ENCODE data around the gene CLTCL1.
"Not testable (repeated sequence)": the region's sequence is repeated elsewhere in the genome, so short reads cannot be mapped to it uniquely, and the experiment has no call there.

The CLTCL1 gene

DNA sequence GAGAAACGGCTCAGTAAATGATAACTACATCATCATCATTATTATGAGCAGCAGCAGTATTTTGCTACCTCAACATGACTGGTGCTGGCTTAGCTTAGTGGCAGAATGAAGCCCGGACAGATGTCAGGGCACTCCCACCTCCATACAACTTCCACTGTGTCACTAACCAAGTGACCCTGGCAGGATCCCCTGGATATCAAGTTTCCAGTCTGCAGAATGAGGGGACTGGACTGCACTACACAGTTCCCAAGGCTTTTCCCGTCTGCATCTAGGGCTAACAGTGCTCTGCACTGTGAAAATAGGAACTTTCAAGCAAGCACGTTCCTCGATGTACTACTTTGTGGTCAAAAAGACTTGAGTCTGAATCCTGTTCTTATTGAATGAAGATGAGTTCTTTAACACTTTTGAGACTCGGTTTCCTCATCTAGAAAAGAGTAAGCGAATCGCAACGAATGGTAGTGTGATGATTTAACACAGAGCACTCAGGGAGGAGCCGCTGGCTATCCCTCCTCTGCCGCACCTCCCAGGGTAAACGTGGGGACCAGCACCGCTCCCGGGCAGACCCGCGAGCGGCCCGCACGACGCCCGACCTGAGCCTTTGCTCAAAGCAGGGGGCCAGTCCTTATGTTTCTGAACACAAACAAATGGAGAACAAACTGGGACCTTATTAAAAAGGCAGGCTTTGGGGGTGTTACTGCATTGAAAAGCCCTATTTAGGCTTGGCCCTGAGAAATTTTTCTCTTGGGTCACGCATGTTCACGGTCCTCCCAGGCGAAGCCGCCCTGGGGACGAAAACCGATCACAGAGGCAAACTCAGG lies 910 bp downstream of the CLTCL1 start:
- DNase-seq, result peak; percentile 1

DNA sequence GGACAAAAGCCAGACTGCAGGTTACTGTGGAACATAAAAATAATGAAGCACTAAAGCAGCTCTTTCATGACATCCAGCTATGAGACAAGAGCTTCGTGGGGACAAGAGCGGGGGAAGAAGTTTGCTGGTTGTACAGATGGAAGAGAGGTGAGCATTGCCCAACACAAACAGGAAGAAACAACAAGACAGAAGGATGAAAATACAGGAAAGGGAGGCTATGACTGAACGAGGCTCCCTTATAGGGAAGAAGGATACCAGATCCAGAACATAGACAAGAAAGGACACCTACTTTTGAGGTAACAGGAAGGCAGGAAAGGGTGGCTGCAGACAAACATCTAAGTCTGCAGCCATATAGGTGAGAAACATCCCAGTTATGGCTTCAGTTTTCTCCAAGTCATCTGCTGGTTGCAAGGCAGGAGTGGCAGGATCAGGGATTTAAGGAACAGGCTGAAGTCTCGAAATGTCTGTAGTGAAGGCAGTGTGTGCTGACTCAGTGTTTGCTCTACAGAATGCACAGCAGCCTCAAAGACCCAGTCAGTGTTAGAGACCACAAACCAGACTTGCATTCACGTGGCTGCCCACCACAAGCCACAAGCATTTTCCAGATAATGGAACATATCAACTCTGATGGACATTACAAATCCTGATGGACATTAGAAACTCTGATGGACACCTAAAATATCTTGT lies 1.9 kb downstream of the CLTCL1 start:
- DNase-seq, result no peak

DNA sequence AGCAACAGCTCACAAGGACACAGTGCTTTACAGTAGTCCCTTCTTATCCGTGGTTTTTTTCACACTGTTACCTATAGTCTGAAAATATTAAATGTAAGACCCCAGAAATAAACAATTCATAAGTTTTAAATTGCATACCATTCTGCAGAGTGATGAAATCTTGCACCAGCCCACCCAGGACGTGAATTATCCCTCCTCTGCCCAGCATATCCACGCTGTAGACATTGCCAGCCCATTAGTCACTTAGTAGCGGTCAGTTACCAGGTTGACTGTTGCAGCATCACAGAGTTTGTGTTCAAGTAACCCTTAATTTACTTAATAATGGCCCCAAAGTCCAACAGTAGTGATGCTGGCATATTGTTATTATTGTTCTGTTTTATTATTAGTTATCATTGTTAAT lies 3.6 kb downstream of the CLTCL1 start:
- DNase-seq, result no peak

DNA sequence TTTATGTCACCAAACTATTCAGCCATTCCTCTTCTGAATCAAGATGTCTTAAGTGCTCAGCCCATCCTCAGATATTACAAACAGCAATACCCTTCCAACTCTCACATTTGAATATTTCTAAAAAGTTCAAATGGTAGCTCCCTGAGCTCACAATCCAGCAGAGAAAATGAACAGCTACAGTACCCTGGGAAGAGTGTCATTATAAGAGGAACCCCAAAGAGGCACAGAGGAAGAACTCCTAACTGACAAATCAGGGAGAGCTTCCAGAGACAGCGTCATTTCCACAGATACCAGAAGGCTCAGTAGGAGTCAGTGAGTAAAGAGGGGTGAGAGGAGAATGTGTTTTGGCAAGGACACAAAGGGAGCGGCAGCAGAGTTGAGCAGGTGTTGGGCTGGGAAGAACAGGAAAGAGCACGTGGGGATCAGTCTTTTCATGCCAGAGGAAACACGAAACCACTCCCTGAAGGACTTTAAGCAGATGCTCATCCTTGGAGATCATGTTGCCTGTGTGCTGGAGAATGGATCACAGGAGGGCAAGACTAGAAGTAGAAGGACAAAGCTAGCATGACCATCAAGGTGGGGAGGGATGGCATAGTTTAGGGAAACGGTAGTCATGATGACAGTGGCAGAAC lies 4.3 kb downstream of the CLTCL1 start:
- peak; percentile 71 for DNase-seq

DNA sequence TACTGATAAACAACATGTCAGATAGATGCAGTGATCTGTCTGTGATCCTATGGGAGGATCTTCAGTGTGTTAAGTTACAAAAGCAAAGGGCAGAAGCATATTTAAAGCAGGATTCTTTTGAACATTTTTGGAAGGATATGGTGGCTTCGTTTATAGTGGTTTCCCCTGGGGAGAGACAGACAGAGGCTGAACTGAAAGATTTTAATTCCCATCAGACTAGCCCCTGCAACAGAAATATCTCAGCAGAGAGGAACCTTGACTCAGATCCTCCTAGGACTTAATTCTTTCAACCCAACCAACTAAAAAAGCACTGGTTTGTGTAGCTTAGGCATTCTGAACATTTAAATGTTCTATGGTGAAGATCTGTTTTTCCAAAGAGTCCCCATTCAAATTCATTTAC lies 5.7 kb downstream of the CLTCL1 start:
- DNase-seq, result no peak

DNA sequence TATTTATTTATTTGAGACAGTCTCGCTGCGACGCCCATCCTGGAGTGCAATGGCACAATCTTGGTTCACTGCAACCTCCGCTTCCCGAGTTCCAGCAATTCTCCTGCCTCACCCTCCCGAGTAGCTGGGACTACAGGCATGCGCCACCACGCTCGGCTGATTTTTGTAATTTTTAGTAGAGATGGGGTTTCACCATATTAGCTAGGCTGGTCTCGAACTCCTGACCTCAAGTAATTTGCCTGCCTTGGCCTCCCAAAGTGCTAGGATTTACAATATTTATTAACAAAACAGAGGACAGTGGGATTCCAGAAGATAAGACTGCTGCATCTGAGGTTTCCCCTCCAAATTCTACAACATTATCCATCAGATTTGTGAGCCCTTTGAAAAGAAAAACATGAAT lies 12.4 kb downstream of the CLTCL1 start:
- DNase-seq, result not testable (repeated sequence)

DNA sequence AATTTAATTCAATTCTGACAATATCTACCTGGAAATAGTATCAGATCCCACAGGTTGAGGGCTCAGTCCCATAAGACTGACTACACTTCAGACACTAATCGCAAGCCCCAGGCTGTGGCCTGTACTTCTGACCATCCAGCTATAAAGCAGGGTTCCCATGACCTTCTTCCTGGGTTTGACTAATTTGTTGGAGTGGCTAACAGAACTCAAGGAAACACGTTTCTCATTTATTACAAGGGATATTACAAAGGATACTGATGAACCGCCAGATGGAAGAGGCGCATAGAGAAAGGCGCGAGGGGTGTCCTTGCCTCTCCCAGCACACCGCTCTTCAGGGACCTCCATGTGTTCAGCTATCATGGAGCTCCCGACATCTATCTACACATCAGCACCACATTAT lies 13.7 kb downstream of the CLTCL1 start:
- DNase-seq, result no peak

DNA sequence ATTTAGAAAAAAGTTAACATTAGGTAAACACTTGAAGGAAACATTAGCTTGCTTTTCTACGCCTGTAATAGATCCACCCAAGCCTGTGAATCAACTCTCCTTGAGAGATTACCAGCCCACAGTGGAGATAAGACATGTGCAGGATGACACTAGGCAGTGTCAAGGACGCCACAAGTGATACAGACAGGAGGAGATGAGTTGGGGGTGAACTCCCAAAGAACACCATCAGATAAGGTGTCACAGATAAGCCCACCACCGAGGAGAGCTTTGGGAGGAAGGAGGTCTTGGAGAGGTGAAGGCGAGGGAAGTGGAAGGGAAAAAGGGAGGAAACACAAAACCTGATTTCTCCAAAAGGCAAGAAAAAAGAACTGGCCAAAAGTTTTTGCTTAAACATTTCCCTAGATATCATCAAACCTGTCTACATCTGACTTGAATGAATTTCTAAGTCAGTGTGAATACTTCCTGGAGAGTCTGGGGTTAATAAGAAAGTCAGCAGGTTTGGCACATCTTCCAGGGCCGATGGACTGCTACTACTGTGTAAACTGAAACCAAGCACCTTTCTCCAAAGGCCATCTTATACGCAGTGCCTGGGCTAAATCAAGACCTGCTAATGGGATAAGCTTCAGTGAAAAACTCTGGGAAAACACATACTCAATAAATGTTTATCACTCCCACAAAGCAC lies 15.5 kb downstream of the CLTCL1 start:
- DNase-seq, result peak; percentile 18

DNA sequence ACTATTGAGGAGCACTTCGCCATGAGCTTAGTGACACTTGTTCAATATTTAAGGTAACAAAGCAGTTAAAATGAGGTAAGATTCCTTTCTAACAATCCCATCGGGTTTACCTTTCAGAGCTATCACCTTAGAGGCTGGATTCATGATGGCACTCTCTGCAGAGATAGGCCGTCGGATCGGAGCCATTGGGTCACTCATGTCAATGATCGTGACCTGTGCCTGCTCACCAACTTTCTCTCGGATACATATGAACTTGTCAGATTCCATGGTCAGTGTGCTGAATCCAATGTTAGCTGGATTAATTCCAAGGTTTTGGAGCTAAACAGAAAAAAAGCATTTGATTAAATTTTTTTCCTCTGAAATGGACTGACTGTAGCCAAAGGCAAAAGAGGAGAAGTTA lies 16.0 kb downstream of the CLTCL1 start:
- no peak for DNase-seq

DNA sequence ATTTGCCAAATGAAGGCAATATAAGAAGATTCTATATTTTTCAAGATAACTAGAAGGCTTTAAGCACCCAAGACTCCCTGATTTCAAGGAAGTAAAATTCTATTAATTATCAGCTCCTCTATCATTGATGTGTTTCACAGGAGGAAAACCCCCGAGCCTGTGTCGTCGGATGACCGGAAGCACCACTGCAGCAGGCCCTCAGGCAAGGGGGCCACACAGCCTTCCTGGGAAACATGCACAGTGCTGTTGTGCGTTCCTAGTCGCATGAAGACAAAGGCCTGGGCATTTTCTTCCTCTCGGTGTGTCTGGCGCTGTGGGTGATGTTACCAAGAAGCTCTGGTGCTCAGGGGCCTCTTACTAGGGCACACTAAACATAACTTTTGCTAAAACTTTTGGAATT lies 16.4 kb downstream of the CLTCL1 start:
- no peak for DNase-seq

DNA sequence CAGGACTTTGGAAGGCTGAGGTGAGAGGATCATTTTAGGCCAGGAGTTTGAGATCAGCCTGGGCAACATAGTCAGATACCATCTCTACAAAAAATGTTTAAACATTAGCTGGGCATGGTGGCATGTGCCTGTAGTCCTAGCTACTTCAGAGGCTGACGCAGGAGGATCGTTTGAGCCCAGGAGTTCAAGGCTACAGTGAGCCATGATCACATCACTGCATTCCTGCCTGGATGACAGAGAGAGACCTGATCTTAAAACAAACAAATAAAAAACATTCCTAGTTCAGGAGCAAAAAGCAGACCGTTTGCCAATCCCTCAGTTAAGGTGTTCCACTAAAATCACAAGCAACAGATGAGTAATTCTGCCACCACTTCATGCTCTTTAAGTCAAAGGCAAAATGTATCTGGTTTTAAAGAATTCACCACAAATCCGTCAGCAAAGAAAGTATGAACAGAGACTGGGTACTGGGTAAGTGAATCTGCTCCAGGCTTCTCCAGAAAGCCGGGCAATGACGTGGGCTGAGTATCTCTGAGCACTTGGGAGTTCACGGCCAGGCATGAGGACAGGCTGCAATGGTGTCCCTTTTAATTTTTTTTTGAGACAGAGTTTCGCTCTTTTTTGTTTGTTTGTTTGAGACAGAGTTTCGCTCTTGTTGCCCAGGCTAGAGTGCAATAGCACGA lies 19.5 kb downstream of the CLTCL1 start:
- no peak for DNase-seq

DNA sequence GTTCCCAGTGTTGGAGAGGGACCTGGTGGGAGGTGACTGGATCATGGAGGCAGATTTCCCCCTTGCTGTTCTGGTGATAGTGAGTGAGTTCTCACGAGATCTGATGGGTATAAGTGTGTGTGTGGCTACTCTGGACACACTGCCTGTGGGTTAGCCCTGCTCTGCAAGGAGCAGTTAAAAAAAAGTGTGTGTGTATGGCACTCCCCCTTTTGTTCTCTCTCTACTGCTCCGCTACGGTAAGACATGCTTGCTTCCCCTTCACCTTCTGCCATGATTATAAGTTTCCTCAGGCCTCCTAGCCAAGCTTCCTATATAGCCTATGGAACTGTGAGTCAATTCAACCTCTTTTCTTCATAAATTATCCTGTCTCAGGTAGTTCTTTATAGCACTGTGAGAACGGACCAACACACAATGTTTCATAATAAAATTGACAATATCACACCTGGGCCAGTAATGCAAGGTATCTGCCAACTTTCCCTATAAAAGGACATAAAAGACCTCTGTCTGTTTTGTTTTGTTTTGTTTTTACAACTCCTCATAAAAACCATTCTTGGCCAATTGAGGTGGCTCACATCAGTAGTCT lies 20.2 kb downstream of the CLTCL1 start:
- DNase-seq, result no peak

DNA sequence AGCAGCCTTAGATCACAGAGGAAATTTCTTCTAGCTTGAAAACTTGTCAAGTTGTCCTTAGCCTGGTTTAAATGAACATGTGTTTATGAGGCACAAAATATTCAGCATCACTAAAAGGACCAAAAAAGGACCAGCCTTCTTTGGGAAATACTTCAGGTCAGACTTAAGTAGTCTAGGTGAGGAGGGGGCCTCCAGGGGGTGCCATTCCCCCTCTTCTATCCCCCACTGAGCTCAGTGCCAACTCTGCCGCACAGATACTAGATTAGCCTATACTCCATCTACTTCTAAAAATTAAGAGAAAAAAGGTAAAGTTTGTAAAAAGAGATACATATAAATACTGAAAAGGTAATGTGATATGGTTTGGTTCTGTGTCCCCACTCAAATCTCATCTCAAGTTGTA lies 20.6 kb downstream of the CLTCL1 start:
- no peak for DNase-seq

DNA sequence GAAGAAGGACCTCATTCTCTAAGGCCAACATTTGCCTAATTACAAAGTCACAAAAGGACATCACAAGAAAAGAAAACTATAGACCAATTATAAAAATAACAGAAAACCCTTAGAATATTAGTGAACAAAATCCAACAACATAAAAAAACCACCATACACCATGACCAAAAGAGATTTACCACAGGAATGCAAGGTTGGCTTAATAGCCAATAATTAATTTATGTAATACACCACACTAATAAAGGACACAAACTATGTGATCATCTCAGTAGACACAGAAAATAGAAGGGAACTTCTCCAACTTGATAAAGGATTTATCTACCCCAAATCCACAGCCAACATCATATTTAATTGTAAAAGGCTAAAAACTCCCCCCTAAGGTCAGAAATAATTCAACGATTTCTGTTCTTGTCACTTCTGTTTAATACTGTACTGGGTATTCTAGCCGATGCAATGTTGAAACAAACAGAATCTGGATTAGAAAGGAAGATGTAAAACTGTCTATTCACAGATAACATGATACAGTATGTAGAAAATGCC lies 24.9 kb downstream of the CLTCL1 start:
- DNase-seq, result no peak

DNA sequence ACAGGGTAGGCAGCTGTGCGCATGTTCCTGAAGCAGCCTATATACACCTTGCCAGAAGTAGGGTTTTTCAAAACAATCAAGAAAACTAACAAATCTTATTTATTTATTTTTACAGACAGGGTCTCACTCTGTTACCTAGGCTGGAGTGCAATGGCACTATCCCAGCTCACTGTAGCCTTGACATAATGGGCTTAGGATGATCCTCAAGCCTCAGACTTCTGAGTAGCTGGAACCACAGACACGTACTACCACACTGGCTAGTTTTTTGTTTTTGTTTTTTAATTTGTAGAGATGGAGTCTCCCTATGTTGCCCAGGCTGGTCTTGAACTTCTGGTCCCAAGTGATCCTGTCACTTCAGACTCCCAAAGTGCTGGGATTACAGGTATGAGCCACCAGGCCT lies 25.7 kb downstream of the CLTCL1 start:
- DNase-seq, result no peak

DNA sequence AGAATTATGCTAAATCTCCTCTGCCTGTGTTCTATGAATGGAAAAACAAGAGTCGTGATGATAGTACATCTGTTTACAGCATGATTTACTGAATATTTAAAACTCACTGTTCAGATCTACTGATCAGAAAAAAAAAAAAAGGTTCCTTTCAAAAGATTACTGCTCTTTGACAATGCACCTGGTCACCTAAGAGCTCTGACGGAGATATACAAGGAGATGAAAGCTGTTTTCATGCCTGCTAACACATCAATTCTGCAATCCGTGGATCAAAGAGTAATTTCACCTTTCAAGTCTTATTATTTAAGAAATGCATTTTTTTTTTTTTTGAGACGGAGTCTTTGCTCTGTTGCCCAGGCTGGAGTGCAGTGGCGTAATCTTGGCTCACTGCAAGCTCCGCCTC lies 30.7 kb downstream of the CLTCL1 start:
- no peak for DNase-seq

DNA sequence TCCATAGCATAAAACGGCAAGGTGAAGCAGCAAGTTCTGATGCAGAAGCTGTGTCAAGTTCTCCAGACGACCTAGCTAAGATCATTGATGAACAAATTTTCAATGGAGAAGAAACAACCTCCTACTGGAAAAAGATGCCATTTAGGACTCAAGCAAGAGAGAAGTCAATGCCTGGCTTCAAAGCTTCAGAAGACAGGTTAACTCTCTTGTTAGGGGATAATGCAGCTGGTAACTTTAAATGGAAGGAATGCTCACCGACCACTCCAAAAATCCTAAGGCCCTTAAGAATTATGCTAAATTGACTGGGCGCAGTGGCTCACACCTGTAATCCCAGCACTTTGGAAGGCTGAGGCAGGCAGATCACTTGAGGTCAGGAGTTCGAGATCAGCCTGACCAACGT lies 31.3 kb downstream of the CLTCL1 start:
- DNase-seq, result no peak

DNA sequence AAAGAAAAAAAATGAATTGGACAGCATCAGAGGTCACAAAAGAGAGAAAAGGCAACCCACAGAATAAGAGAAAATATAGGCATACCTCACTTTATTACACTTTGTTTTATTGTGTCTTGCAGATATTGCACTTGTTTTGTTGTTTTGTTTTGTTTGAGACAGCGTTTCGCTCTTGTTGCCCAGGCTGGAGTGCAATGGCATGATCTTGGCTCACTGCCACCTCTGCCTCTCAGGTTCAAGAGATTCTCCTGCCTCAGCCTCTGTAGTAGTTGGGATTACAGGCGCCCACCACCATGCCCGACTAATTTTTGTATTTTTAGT lies 32.6 kb downstream of the CLTCL1 start:
- DNase-seq, result peak; percentile 1

DNA sequence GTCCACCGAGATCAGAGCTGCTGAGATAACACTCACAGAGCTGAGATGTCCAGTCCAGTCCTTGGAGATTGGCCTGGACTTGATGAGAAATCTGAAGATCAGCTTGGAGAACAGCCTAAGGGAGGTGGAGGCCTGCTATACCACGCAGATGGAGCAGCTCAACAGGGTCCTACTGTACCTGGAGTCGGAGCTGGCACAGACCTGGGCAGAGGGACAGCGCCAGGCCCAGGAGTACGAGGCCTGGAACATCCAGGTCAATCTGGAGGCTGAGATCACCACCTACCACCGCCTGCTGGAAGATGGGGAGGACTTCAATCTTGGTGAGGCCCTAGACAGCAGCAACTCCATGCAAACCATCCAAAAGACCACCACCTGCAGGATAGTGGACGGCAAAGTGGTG lies 33.1 kb downstream of the CLTCL1 start:
- DNase-seq, result no peak

DNA sequence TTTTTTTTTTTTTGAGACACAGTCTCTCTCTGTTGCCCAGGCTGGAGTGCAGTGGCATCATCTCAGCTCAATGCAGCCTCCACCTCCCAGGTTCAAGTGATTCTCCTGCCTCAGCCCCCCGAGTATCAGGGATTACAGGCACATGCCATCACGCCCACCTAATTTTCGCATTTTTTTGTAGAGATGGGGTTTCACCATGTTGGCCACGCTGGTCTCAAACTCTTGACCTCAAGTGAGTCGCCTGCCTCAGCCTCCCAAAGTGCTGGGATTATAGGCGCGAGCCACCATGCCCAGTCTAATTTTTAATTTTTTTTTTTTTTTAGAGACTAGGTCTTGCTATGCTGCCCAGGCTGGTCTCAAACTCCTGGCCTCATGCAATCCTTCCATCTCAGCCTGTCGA lies 35.2 kb downstream of the CLTCL1 start:
- DNase-seq, result not testable (repeated sequence)

DNA sequence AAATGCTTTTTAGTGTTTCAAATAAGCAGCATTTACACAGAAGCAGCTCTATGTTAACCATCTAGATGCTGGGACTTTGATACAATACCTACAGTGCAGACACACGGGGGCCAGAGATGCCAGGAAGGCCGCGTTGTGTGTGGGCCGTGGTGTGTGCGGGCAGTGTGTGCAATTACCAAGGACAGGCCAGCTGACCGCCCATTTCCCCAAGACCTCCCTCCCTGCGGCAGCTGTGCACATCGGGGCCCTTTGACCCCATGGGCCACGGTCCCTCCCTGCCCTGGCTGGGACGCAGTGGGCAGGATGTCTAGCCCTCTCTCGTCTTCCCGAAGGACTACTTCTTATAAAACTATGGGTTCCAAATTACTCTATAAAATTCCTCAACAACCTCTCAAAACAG lies 38.4 kb downstream of the CLTCL1 start:
- DNase-seq, result no peak

DNA sequence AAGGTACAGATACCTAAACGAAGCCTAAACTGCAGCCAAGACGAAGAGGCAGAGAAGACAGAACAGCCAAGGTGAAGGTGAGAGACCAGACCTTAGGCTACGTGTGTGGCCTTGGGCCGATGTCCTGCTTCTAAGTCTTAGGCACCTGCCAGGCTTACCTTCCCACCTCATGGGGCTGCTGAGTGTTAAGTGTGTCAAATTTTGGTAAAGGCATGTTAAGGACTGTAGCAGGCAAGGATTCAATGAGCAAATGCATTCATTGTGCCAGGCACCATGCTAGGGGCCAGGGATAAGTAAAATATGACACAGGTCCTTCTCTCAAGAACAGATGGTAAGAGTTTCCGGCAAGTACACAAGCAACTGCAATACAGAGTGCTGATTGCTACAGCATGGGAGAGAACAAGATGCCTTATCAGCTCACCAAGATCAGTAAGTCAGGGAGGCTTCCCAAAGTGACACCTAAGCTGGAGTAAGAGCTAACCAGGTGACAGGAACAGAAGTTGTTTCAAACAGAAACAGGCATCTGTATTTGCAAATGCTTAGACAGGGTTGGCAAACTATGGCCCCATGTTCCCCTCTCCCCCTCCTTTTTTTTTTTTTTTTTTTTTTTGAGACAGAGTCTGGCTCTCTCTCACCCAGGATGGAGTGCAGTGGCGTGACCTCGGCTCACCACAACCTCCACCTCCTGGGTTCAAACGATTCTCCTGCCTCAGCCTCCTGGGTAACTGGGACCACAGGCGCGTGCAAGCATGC lies 46.7 kb downstream of the CLTCL1 start:
- no peak for DNase-seq
